DND-41 (cell line): ENCODE results near the gene HDAC8.

Experiments used
- ATAC-seq: fragments of 200-7000 bp; cut with Tn5 transposase; 3 replicates; pipeline ENCODE4 v1.9.1; 2021; ENCODE audit warnings: low read depth; ENCODE audit not compliant: insufficient read depth
- DNase-seq: peaks from one replicate; pipeline ENCODE4 v3.0.0-alpha.2; 2020
- H2AFZ ChIP-seq: 2 replicates; pipeline ENCODE4 v1.6.0; 2012; ENCODE audit warnings: low read depth, low read length
- H3K27ac ChIP-seq: 2 replicates; pipeline ENCODE4 v1.5.1; 2012; ENCODE audit warnings: low read length, inconsistent platforms
- H3K27me3 ChIP-seq: fragments of 200-600 bp; sonication (generic); 2 replicates; pipeline ENCODE4 v1.6.0; 2012; ENCODE audit warnings: low read length, mild to moderate bottlenecking, inconsistent platforms; ENCODE audit not compliant: insufficient read depth, poor library complexity
- H3K36me3 ChIP-seq: 2 replicates; pipeline ENCODE4 v1.5.1; 2012; ENCODE audit warnings: low read length, inconsistent platforms; ENCODE audit not compliant: insufficient read depth
- H3K4me1 ChIP-seq: 2 replicates; pipeline ENCODE4 v1.5.1; 2012; ENCODE audit warnings: mild to moderate bottlenecking, low read length; ENCODE audit not compliant: insufficient read depth
- H3K4me2 ChIP-seq: 2 replicates; pipeline ENCODE4 v1.6.0; 2012; ENCODE audit warnings: mild to moderate bottlenecking, moderate library complexity, low read length, inconsistent platforms; ENCODE audit not compliant: insufficient read depth
- H3K4me3 ChIP-seq, 2 experiments: fragments of 200-600 bp in 1 of 2; shearing (Covaris generic) in 1 of 2; 2 replicates each; pipeline ENCODE4 v1.5.1; 2012 to 2016; ENCODE audit warnings: inconsistent platforms in 2 of 2, low read length in 2 of 2, mild to moderate bottlenecking in 2 of 2, low read depth in 1 of 2, moderate library complexity in 1 of 2
- H3K79me2 ChIP-seq: 2 replicates; pipeline ENCODE4 v1.6.0; 2012; ENCODE audit warnings: low read length, inconsistent platforms; ENCODE audit not compliant: insufficient read depth
- H3K9ac ChIP-seq: 2 replicates; pipeline ENCODE4 v1.6.0; 2012; ENCODE audit warnings: low read depth, mild to moderate bottlenecking, inconsistent platforms, low read length, moderate library complexity
- H3K9me3 ChIP-seq: 2 replicates; pipeline ENCODE4 v1.5.1; 2012; ENCODE audit warnings: low read length, moderate library complexity, mild to moderate bottlenecking, inconsistent platforms; ENCODE audit not compliant: insufficient read depth, severe bottlenecking
- H4K20me1 ChIP-seq: 2 replicates; pipeline ENCODE4 v1.6.0; 2012; ENCODE audit warnings: low read length; ENCODE audit not compliant: insufficient read depth
- EZH2 ChIP-seq: IDR thresholded peaks from 3 replicates; pipeline ENCODE4 v1.6.1; 2012; ENCODE audit warnings: borderline replicate concordance, low read depth, mild to moderate bottlenecking, moderate library complexity, low read length, inconsistent platforms; ENCODE audit not compliant: severe bottlenecking
- TF ChIP-seq, protein P1 (sequence below): IDR thresholded peaks from 2 replicates; pipeline ENCODE4 v1.5.1; 2012; ENCODE audit warnings: borderline replicate concordance, low read length, moderate library complexity, mild to moderate bottlenecking; ENCODE audit not compliant: poor library complexity, severe bottlenecking; ENCODE audit errors: extremely low read depth

The HDAC8 gene

DNA sequence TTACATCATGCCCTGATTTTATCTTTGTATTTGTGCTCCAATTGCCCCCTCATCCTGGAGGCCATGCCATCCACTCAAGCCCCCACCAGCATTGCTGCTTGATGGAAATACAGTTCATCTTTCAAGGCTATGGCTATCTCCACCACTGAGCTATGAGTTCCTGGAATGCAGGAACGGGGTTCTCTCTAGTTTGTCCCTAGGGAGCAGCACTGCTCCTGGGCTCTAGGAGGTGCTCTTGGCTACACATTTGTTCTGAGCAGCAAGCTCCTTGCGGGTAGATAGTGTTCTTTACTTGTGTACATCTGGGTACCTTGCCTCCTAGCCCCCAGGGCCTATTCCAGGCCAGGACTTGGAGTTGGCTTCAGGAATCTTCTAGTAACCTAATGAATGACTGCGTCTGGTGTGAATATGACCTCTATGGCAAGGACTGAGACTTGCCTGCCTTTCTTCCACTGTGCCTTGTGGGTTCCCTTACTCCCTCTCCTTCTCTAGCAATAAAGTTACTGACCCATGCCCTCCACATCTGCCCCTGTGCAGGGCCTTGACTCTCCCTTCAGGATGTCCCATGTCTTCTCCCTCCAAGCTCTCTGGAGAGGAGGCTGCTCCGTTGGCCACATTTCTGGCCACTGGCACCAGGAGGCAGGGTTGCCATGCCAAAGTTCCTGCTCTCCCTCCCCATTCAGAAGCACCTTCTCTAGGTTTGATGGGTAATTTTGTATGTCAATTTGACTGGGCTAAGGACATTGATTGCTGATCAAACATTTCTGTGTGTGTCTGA lies 274.5 kb downstream of the HDAC8 start:
- Histone ChIP-seq H3K4me1 (no peaks in the 10 kb centered on the region), H3K9me3 (no peaks in the 10 kb centered on the region), H3K79me2 (no peaks in the 10 kb centered on the region), H3K27ac (no peak overlapping the region), H3K4me2 (no peak overlapping the region), H2AFZ (no peak overlapping the region), H4K20me1 (no peaks in the 10 kb centered on the region), H3K4me3 (no peak overlapping the region), H3K9ac (no peak overlapping the region), H3K36me3 (no peaks in the 10 kb centered on the region), H3K27me3 (no peaks in the 10 kb centered on the region)
- TF ChIP-seq EZH2: no peak
- TF ChIP-seq, protein P1, sequence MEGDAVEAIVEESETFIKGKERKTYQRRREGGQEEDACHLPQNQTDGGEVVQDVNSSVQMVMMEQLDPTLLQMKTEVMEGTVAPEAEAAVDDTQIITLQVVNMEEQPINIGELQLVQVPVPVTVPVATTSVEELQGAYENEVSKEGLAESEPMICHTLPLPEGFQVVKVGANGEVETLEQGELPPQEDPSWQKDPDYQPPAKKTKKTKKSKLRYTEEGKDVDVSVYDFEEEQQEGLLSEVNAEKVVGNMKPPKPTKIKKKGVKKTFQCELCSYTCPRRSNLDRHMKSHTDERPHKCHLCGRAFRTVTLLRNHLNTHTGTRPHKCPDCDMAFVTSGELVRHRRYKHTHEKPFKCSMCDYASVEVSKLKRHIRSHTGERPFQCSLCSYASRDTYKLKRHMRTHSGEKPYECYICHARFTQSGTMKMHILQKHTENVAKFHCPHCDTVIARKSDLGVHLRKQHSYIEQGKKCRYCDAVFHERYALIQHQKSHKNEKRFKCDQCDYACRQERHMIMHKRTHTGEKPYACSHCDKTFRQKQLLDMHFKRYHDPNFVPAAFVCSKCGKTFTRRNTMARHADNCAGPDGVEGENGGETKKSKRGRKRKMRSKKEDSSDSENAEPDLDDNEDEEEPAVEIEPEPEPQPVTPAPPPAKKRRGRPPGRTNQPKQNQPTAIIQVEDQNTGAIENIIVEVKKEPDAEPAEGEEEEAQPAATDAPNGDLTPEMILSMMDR: peak; percentile 40
- no peak; the same call in 2 of the 3 replicates for ATAC-seq
- DNase-seq: no peak

DNA sequence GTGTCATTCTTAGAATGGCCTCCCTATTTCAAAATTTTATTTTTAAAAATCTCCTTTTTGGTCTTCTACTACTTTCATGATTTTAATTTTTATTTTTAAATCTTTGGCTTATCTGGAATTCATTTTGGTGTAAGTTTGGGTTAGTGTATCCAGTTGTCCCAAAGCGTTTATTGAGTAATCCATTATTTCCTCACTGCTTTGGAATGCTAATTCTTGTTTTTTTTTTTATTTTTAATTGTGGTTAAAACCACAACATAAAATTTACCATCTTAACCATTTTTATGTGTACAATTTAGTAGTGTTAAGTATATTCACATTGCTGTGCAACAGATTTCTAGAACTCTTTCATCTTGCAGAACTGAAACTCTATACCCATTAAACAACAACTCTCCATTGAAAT lies 275.7 kb downstream of the HDAC8 start:
- ATAC-seq (no peak), DNase-seq (no peak)
- no peaks in the 10 kb centered on the region for H3K36me3 ChIP-seq
- no peaks in the 10 kb centered on the region for H3K9me3 ChIP-seq
- no peak overlapping the region for H3K27ac ChIP-seq
- H3K4me3 ChIP-seq: no peak overlapping the region
- H3K27me3 ChIP-seq: no peaks in the 10 kb centered on the region
- H3K4me1 ChIP-seq: no peaks in the 10 kb centered on the region
- no peak for TF ChIP-seq EZH2
- TF ChIP-seq, protein P1: no peak
- H2AFZ ChIP-seq: no peak overlapping the region
- no peak overlapping the region for H3K9ac ChIP-seq
- no peaks in the 10 kb centered on the region for H3K79me2 ChIP-seq
- no peak overlapping the region for H3K4me2 ChIP-seq
- H4K20me1 ChIP-seq: no peaks in the 10 kb centered on the region

DNA sequence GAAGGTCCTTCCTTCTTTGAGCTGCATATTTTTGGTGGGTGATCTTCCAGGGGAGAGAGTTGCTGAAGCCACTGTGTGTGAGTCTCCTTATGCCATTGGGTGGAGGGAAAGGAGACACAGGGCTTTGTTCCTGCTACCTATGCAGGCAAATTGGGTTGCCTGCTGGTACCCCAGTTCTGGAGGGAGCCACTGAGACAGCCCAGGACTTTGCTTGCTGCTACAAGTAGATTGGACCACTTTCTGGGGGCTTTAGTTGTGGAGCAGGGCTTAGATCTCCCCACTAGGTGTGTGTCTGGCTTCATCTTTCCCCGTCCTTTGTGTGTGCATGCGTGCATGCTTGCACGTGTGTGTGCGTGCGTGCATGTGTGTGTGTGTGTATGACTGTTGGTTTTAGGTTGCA lies 276.9 kb downstream of the HDAC8 start:
- Histone ChIP-seq H3K79me2 (no peaks in the 10 kb centered on the region), H4K20me1 (no peaks in the 10 kb centered on the region), H3K27ac (no peak overlapping the region), H3K27me3 (no peaks in the 10 kb centered on the region), H3K4me3 (no peak overlapping the region), H2AFZ (no peak overlapping the region), H3K36me3 (no peaks in the 10 kb centered on the region), H3K9me3 (no peaks in the 10 kb centered on the region), H3K4me2 (no peak overlapping the region), H3K9ac (no peak overlapping the region), H3K4me1 (no peaks in the 10 kb centered on the region)
- DNase-seq (no peak), ATAC-seq (no peak)
- TF ChIP-seq EZH2: no peak

DNA sequence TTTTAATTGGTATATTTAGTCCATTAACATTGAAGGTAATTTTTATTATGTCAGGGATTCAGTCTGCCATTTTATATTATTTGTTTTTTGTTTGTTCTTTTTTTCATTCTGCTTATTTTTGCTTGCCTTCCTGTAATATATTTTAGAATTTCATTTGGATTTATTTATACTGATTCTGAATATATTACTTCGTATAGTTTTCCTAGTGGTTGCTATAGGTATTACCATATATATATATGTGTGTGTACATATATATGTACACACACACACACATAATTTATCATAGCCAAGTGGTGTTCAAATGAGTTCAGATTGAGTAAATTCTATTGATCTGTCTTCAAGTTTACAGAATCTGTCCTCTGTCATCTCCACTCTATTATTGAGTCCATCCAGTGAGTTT lies 278.1 kb downstream of the HDAC8 start:
- ATAC-seq: no peak

More for the DNA sequence above, 278.1 kb downstream of the HDAC8 start:
- Histone ChIP-seq H4K20me1 (no peaks in the 10 kb centered on the region), H3K27me3 (no peaks in the 10 kb centered on the region), H3K4me3 (no peak overlapping the region), H3K9ac (no peak overlapping the region), H3K27ac (no peak overlapping the region), H2AFZ (no peak overlapping the region), H3K79me2 (no peaks in the 10 kb centered on the region), H3K9me3 (no peaks in the 10 kb centered on the region), H3K4me1 (no peaks in the 10 kb centered on the region), H3K4me2 (no peak overlapping the region), H3K36me3 (no peaks in the 10 kb centered on the region)
- no peak for TF ChIP-seq EZH2
- TF ChIP-seq, protein P1: no peak
- DNase-seq: no peak
